Measurements from ENCODE around the gene FAM13A. TPM values are rescaled to one million over a fixed set of nuclear protein-coding genes. Genes with fewer than 3 reads are reported as not detected.

Gene FAM13A
- total and polyA plus RNA-seq, 2 of the 13 experiments (the other 11 are each of a cell fraction or from before 2014, with no cell fraction given) = 1.2 to 36.2 TPM

DNA sequence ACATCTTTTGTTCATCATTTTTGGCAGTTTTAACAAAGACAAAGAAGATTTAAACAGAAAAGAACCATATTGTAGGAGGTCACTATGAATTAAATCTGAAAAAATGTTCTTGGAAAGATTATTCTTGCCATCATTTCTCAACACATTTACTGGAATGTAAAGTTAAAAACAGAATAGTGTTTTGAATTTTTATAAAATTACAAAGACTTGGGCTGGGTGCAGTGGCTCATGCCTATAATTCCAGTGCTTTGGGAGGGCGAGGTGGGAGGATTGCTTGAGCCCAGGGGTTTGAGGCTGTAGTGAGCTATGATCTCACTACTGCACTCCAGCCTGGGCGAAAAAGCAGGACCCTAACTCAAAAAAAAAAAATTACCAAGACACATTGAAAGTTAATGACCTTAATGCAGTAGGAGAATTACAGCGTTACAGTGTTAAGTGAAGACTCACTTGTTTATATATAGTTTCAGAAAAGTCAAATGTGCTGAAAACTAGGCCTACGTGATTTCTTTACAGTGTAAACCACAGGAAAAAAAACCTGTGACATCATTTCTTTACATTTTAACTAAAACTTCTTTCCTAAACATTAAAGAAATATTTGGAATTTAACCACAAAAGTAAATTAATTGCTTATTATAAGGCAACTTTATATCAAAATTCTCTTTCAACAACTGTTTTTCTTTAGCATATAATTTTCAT lies 7.9 kb downstream of the FAM13A start:
- H3K79me2 ChIP-seq (ENCODE audit: insufficient read depth, low read length) = no peaks in the 10 kb centered on the region
- CTCF ChIA-PET (ENCODE audit: low intra/inter-chr PET ratio, low total read pairs) = no interaction called here
- intact Hi-C loops (cut with micrococcal nuclease; ENCODE audit: unreplicated experiment) = no loop called here
- DNase-seq (ENCODE audit: low spot score) = no peak
- no peak for ATAC-seq
- POLR2A ChIA-PET = no interaction called here
- H3K27me3 ChIP-seq (ENCODE audit: control insufficient read depth in 1 of 2, insufficient read depth in 2 of 2, low read length in 2 of 2) = no peaks in the 10 kb centered on the region
- FAIRE-seq = no peak
- H3K4me3 ChIP-seq (replicated peaks in 1 of 3; ENCODE audit: insufficient read depth in 1 of 3, low read depth in 2 of 3, low read length in 3 of 3) = no peak overlapping the region
- no peaks in the 10 kb centered on the region for H3K9me3 ChIP-seq (ENCODE audit: low read length)
- no peaks in the 10 kb centered on the region for H4K20me1 ChIP-seq (ENCODE audit: insufficient read depth, low read length)
- no TSS peak for BruUV-seq (replicated peaks)
- no peaks in the 10 kb centered on the region for H3K36me3 ChIP-seq (replicated peaks in 1 of 2; ENCODE audit: control insufficient read depth in 1 of 2, insufficient read depth in 2 of 2, low read length in 2 of 2)
- no peaks in the 10 kb centered on the region for H3K4me1 ChIP-seq (ENCODE audit: insufficient read depth, low read length)
- no peak overlapping the region for H2AFZ ChIP-seq (ENCODE audit: low read length)
- H3K27ac ChIP-seq (ENCODE audit: extremely low read length, insufficient read depth, low read length) = no peak overlapping the region
- 17% methylated on average over 4 of the region's 4 CpGs for WGBS (ENCODE audit: low lambda C conversion rate)
- H3K4me2 ChIP-seq (ENCODE audit: low read depth, low read length) = no peak overlapping the region
- in situ Hi-C loops (cut with HindIII; ENCODE audit: extremely low pct_ligation_motif_present, low pct_unique_long_range_greater_than_20kb) = no loop called here
- TF ChIP-seq ZNF577 (CRISPR knock-in tag; IDR thresholded peaks at IDR 0.05; ENCODE audit: borderline replicate concordance, low read depth) (no peak), ARID4A (CRISPR knock-in tag; IDR thresholded peaks at IDR 0.05; ENCODE audit: borderline replicate concordance) (no peak), HNRNPL (IDR thresholded peaks at IDR 0.05; ENCODE audit: low read depth, low read length) (no peak), WIZ (CRISPR knock-in tag; IDR thresholded peaks at IDR 0.05) (no peak), SETDB1 (CRISPR knock-in tag; IDR thresholded peaks at IDR 0.05; ENCODE audit: borderline replicate concordance) (no peak), ZNF678 (CRISPR knock-in tag; IDR thresholded peaks at IDR 0.05) (no peak), ZNF335 (CRISPR knock-in tag; IDR thresholded peaks at IDR 0.05) (no peak), ZNF282 (IDR thresholded peaks at IDR 0.05; ENCODE audit: partially characterized antibody) (no peak), ZNF720 (CRISPR knock-in tag; IDR thresholded peaks at IDR 0.05) (no peak), ZFP37 (CRISPR knock-in tag; IDR thresholded peaks at IDR 0.05; ENCODE audit: borderline replicate concordance) (no peak), SSRP1 (CRISPR knock-in tag; IDR thresholded peaks at IDR 0.05) (no peak), HIVEP1 (CRISPR knock-in tag; IDR thresholded peaks at IDR 0.05) (no peak), PAWR (CRISPR knock-in tag; IDR thresholded peaks at IDR 0.05; ENCODE audit: borderline replicate concordance) (no peak), ZNF232 (CRISPR knock-in tag; IDR thresholded peaks at IDR 0.05; ENCODE audit: borderline replicate concordance) (no peak), ZBTB46 (CRISPR knock-in tag; IDR thresholded peaks at IDR 0.05; ENCODE audit: borderline replicate concordance) (no peak), PRMT3 (CRISPR knock-in tag; IDR thresholded peaks at IDR 0.05; ENCODE audit: borderline replicate concordance, low read depth) (no peak)
- TF ChIP-seq, protein P1, sequence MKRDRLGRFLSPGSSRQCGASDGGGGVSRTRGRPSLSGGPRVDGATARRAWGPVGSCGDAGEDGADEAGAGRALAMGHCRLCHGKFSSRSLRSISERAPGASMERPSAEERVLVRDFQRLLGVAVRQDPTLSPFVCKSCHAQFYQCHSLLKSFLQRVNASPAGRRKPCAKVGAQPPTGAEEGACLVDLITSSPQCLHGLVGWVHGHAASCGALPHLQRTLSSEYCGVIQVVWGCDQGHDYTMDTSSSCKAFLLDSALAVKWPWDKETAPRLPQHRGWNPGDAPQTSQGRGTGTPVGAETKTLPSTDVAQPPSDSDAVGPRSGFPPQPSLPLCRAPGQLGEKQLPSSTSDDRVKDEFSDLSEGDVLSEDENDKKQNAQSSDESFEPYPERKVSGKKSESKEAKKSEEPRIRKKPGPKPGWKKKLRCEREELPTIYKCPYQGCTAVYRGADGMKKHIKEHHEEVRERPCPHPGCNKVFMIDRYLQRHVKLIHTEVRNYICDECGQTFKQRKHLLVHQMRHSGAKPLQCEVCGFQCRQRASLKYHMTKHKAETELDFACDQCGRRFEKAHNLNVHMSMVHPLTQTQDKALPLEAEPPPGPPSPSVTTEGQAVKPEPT (CRISPR knock-in tag; IDR thresholded peaks at IDR 0.05; ENCODE audit: low read depth) = no peak
- no peak overlapping the region for H3K9ac ChIP-seq (ENCODE audit: insufficient read depth, low read depth, low read length)
